Erythroblast (primary cell): ENCODE results near the gene DLEC1.
"Not testable (repeated sequence)": the region's sequence is repeated elsewhere in the genome, so short reads cannot be mapped to it uniquely, and the experiment has no call there.

Experiments
- DNase-seq, 2 experiments: peaks; one replicate each; lab custom pipeline; 2025; lab: John Stamatoyannopoulos, UW
- GATA1 ChIP-seq: IDR thresholded peaks from 2 replicates; pipeline ENCODE4 v1.6.1; 2011; ENCODE audit warnings: low read depth, mild to moderate bottlenecking, control low read depth, low read length, moderate library complexity
- POLR2A ChIP-seq: IDR thresholded peaks from 2 replicates; pipeline ENCODE4 v1.6.1; 2011; ENCODE audit warnings: mild to moderate bottlenecking, low read length

DLEC1 gene

GRCh38 chr3:38149708-38150107 lies 110.7 kb downstream of the DLEC1 start:
- TF ChIP-seq POLR2A: no peak
- peak; percentile 24 for TF ChIP-seq GATA1
- DNase-seq: peak; percentile 46 to 51

- TF ChIP-seq GATA1 (no peak), POLR2A (no peak)
- DNase-seq: peak; percentile 40 to 59
These were observed 111.9 kb downstream of the DLEC1 start for GRCh38 chr3:38150780-38151528.

GRCh38 chr3:38151667-38152265 lies 112.8 kb downstream of the DLEC1 start:
- no peak for TF ChIP-seq POLR2A
- no peak for TF ChIP-seq GATA1
- peak; percentile 41 to 60 for DNase-seq

GRCh38 chr3:38152609-38153008 lies 113.6 kb downstream of the DLEC1 start:
- TF ChIP-seq POLR2A: no peak
- no peak for TF ChIP-seq GATA1
- no peak for DNase-seq

- TF ChIP-seq GATA1: no peak
- TF ChIP-seq POLR2A: no peak
- DNase-seq: no peak
These were observed 114.2 kb downstream of the DLEC1 start for GRCh38 chr3:38153221-38153620.

- DNase-seq: peak in 1 of 2 experiments; percentile 21
- TF ChIP-seq POLR2A (no peak), GATA1 (no peak)
These were observed 115.1 kb downstream of the DLEC1 start for GRCh38 chr3:38154033-38154494.

- DNase-seq: no peak
- TF ChIP-seq GATA1 (no peak), POLR2A (no peak)
These were observed 115.7 kb downstream of the DLEC1 start for GRCh38 chr3:38154625-38155255.

GRCh38 chr3:38155825-38156224 lies 116.8 kb downstream of the DLEC1 start:
- TF ChIP-seq POLR2A: no peak
- TF ChIP-seq GATA1: no peak
- DNase-seq: no peak

GRCh38 chr3:38157117-38157516 lies 118.1 kb downstream of the DLEC1 start:
- no peak for DNase-seq
- TF ChIP-seq POLR2A: no peak

GRCh38 chr3:38157595-38157994 lies 118.6 kb downstream of the DLEC1 start:
- TF ChIP-seq GATA1: no peak
- TF ChIP-seq POLR2A: no peak
- DNase-seq: peak in 1 of 2 experiments; percentile 35

GRCh38 chr3:38158472-38158871 lies 119.5 kb downstream of the DLEC1 start:
- DNase-seq: no peak
- TF ChIP-seq GATA1 (no peak), POLR2A (no peak)

GRCh38 chr3:38160704-38161103 lies 121.7 kb downstream of the DLEC1 start:
- not testable (repeated sequence) for DNase-seq

- DNase-seq: peak; percentile 51 to 71
- TF ChIP-seq GATA1: no peak
- TF ChIP-seq POLR2A: no peak
These were observed 124.3 kb downstream of the DLEC1 start for GRCh38 chr3:38163117-38163840.
